H9 (cell line): Measurements from ENCODE around the gene PARD6G. TPM values are rescaled to one million over a fixed set of nuclear protein-coding genes. Genes with fewer than 3 reads are reported as not detected.

ENCODE experiments used
- DNase-seq: peaks from one replicate; pipeline ENCODE4 v3.0.0-alpha.2; 2017
- H2AFZ ChIP-seq: one replicate; pipeline ENCODE4 v1.6.1; 2013; ENCODE audit warnings: mild to moderate bottlenecking, low read length, control low read depth, moderate library complexity
- H2AK5ac ChIP-seq: 2 replicates; pipeline ENCODE4 v1.6.1; 2013; ENCODE audit warnings: low read length, control low read depth, mixed read lengths; ENCODE audit not compliant: insufficient read length
- H2BK120ac ChIP-seq: one replicate; pipeline ENCODE4 v1.6.1; 2013; ENCODE audit warnings: low read depth, mild to moderate bottlenecking, low read length, control low read depth, inconsistent platforms; ENCODE audit not compliant: poor library complexity, severe bottlenecking
- H2BK12ac ChIP-seq: 2 replicates; pipeline ENCODE4 v1.6.1; 2013; ENCODE audit warnings: low read length, control low read depth, mixed read lengths, low read depth; ENCODE audit not compliant: insufficient read length
- H2BK15ac ChIP-seq: 2 replicates; pipeline ENCODE4 v1.6.1; 2013; ENCODE audit warnings: low read depth, low read length, control low read depth
- H2BK20ac ChIP-seq: one replicate; pipeline ENCODE4 v1.6.1; 2013; ENCODE audit warnings: low read depth, mild to moderate bottlenecking, low read length, control low read depth, inconsistent platforms; ENCODE audit not compliant: poor library complexity, severe bottlenecking
- H2BK5ac ChIP-seq: 2 replicates; pipeline ENCODE4 v1.6.1; 2013; ENCODE audit warnings: low read length, control low read depth, mixed read lengths; ENCODE audit not compliant: insufficient read length
- H3K14ac ChIP-seq: 2 replicates; pipeline ENCODE4 v1.6.1; 2013; ENCODE audit warnings: low read length, control low read depth; ENCODE audit not compliant: insufficient read depth
- H3K18ac ChIP-seq: 2 replicates; pipeline ENCODE4 v1.6.1; 2013; ENCODE audit warnings: low read depth, mild to moderate bottlenecking, mixed read lengths, low read length, control low read depth; ENCODE audit not compliant: insufficient read length
- H3K23ac ChIP-seq: 2 replicates; pipeline ENCODE4 v1.6.1; 2013; ENCODE audit warnings: low read length, control low read depth, mixed read lengths, low read depth; ENCODE audit not compliant: insufficient read length
- H3K23me2 ChIP-seq: 2 replicates; pipeline ENCODE4 v1.6.1; 2013; ENCODE audit warnings: low read depth, mild to moderate bottlenecking, mixed read lengths, low read length, control low read depth; ENCODE audit not compliant: insufficient read length, poor library complexity, severe bottlenecking
- H3K27ac ChIP-seq: 2 replicates; pipeline ENCODE4 v1.5.1; 2013; ENCODE audit warnings: low read length, control low read depth, mixed read lengths, low read depth; ENCODE audit not compliant: insufficient read length
- H3K27me3 ChIP-seq: 2 replicates; pipeline ENCODE4 v1.6.1; 2013; ENCODE audit warnings: low read length, control low read depth, inconsistent platforms; ENCODE audit not compliant: insufficient read depth
- H3K4ac ChIP-seq: 2 replicates; pipeline ENCODE4 v1.6.1; 2013; ENCODE audit warnings: low read depth, mild to moderate bottlenecking, control low read depth, inconsistent platforms, low read length, moderate library complexity
- H3K4me1 ChIP-seq: 2 replicates; pipeline ENCODE4 v1.6.1; 2013; ENCODE audit warnings: low read length, control low read depth, inconsistent platforms; ENCODE audit not compliant: insufficient read depth
- H3K4me2 ChIP-seq: 2 replicates; pipeline ENCODE4 v1.6.1; 2013; ENCODE audit warnings: low read length, control low read depth, mixed read lengths; ENCODE audit not compliant: insufficient read length, insufficient read depth
- H3K56ac ChIP-seq: 2 replicates; pipeline ENCODE4 v1.6.1; 2013; ENCODE audit warnings: low read depth, mild to moderate bottlenecking, mixed read lengths, low read length, control low read depth; ENCODE audit not compliant: insufficient read length
- H3K79me1 ChIP-seq: 2 replicates; pipeline ENCODE4 v1.6.1; 2013; ENCODE audit warnings: low read depth, mild to moderate bottlenecking, moderate library complexity, low read length, control low read depth, inconsistent platforms; ENCODE audit not compliant: insufficient read depth, poor library complexity, severe bottlenecking
- H3K79me2 ChIP-seq: 2 replicates; pipeline ENCODE4 v1.6.1; 2013; ENCODE audit warnings: low read length, control low read depth, inconsistent platforms; ENCODE audit not compliant: insufficient read depth
- H3K9ac ChIP-seq: 2 replicates; pipeline ENCODE4 v1.6.1; 2013; ENCODE audit warnings: low read length, control low read depth, mixed read lengths; ENCODE audit not compliant: insufficient read length; ENCODE audit errors: extremely low read depth
- H3K9me3 ChIP-seq: one replicate; pipeline ENCODE4 v1.6.1; 2013; ENCODE audit warnings: low read depth, low read length, inconsistent platforms; ENCODE audit not compliant: control insufficient read depth
- H3T11ph ChIP-seq: one replicate; pipeline ENCODE4 v1.6.1; 2013; ENCODE audit warnings: mild to moderate bottlenecking, low read length, control low read depth, inconsistent platforms
- H4K20me1 ChIP-seq: one replicate; pipeline ENCODE4 v1.6.1; 2013; ENCODE audit not compliant: control insufficient read depth, insufficient read length, insufficient read depth
- H4K5ac ChIP-seq: 2 replicates; pipeline ENCODE4 v1.6.1; 2013; ENCODE audit warnings: low read depth, mild to moderate bottlenecking, mixed read lengths, low read length, control low read depth; ENCODE audit not compliant: insufficient read length
- H4K8ac ChIP-seq: replicated peaks from 2 replicates; pipeline ENCODE4 v1.6.1; 2013; ENCODE audit warnings: low read length, control low read depth, mixed read lengths, low read depth; ENCODE audit not compliant: insufficient read length
- H4K91ac ChIP-seq: 2 replicates; pipeline ENCODE4 v1.6.1; 2013; ENCODE audit warnings: low read depth, mild to moderate bottlenecking, moderate library complexity, mixed read lengths, low read length, control low read depth; ENCODE audit not compliant: insufficient read length
- H3K27ac Mint-ChIP-seq, 3 experiments: 2 replicates in 2 of 3; 3 replicates in 1 of 3; pipeline ENCODE4 v1.8.0; 2020 to 2021; ENCODE audit warnings: mixed read lengths in 3 of 3, mild to moderate bottlenecking in 1 of 3, moderate library complexity in 1 of 3
- H3K27me3 Mint-ChIP-seq: 2 replicates; pipeline ENCODE4 v1.8.0; 2021; ENCODE audit warnings: low read depth, mild to moderate bottlenecking, moderate library complexity, mixed read lengths
- H3K36me3 Mint-ChIP-seq, 3 experiments: 2 replicates in 2 of 3; 3 replicates in 1 of 3; pipeline ENCODE4 v1.8.0; 2020 to 2021; ENCODE audit warnings: low read depth in 3 of 3, mixed read lengths in 3 of 3; ENCODE audit not compliant: insufficient read depth in 1 of 3
- H3K4me1 Mint-ChIP-seq, 2 experiments: 2 replicates each; pipeline ENCODE4 v1.8.0; 2020; ENCODE audit warnings: mixed read lengths in 2 of 2
- H3K4me3 Mint-ChIP-seq, 2 experiments: 2 replicates in 1 of 2; 3 replicates in 1 of 2; pipeline ENCODE4 v1.8.0; 2020 to 2021; ENCODE audit warnings: mild to moderate bottlenecking in 2 of 2, mixed read lengths in 2 of 2, moderate library complexity in 1 of 2
- H3K9me3 Mint-ChIP-seq, 2 experiments: 2 replicates in 1 of 2; 3 replicates in 1 of 2; pipeline ENCODE4 v1.8.0; 2020; ENCODE audit warnings: mild to moderate bottlenecking in 2 of 2, mixed read lengths in 2 of 2, moderate library complexity in 1 of 2
- CTCF ChIP-seq: fragments of 200-600 bp; sonication (generic); conservative IDR thresholded peaks from 3 replicates; pipeline ENCODE4 v1.8.0; 2021; ENCODE audit warnings: antibody characterized with exemption, mild to moderate bottlenecking
- WGBS: extraction: QIAGEN DNeasy Blood & Tissue Kit; methylation state at CpG from one replicate; pipeline ENCODE4 v1.1.7; 2013; ENCODE audit warnings: missing lambda C conversion rate, low lambda C conversion rate, mixed read lengths; ENCODE audit not compliant: insufficient read length; ENCODE audit errors: extremely low coverage; 5-methylcytosine and 5-hydroxymethylcytosine counted together
- total RNA-seq: library from RNA; stranded (reverse); gene quantifications from 2 replicates; pipeline ENCODE4 v1.2.1, GENCODE V29; 2021

The PARD6G gene
- total RNA-seq, 1 experiment from 2014 or later = 11.2 TPM

- Histone ChIP-seq H2BK5ac (no peak overlapping the region), H3K56ac (no peak overlapping the region), H3K9ac (no peak overlapping the region), H3T11ph (no peak overlapping the region), H2BK120ac (no peak overlapping the region), H2AK5ac (no peak overlapping the region), H2BK15ac (no peak overlapping the region; the same call in 1 of the 2 replicates), H3K4me1 (no peaks in the 10 kb centered on the region), H3K79me2 (no peaks in the 10 kb centered on the region; the same call in 1 of the 2 replicates), H2AFZ (no peak overlapping the region), H3K9me3 (no peaks in the 10 kb centered on the region), H4K5ac (no peak overlapping the region), H4K8ac (no peak overlapping the region), H3K27me3 (no peaks in the 10 kb centered on the region), H3K23ac (no peak overlapping the region), H3K79me1 (no peaks in the 10 kb centered on the region), H2BK20ac (no peak overlapping the region), H3K4ac (no peak overlapping the region), H3K14ac (no peak overlapping the region), H4K20me1 (no peaks in the 10 kb centered on the region), H4K91ac (no peak overlapping the region), H2BK12ac (no peak overlapping the region), H3K23me2 (no peaks in the 10 kb centered on the region), H3K27ac (no peak overlapping the region), H3K4me2 (no peak overlapping the region), H3K18ac (no peak overlapping the region)
- Mint-ChIP-seq H3K9me3 (peaks cover 0 to 2% of the 10 kb centered on the region in 2 experiments; a peak in 1 of 5 replicates), H3K4me1 (peaks cover 0 to 5% of the 10 kb centered on the region in 2 experiments), H3K4me3 (no peak overlapping the region), H3K36me3 (no peaks in the 10 kb centered on the region; a peak in 2 of 7 replicates), H3K27me3 (no peaks in the 10 kb centered on the region), H3K27ac (peak overlapping the region in 1 of 3 experiments; percentile 84; a peak in 2 of 7 replicates)
- DNase-seq = no peak
- TF ChIP-seq CTCF = no peak
- no CpG with 5 or more reads among the region's 2 CpGs for WGBS
Observed at GRCh38 chr18:80213182-80213581, 34.1 kb downstream of the PARD6G start.
